Osteoblast (primary cell): ENCODE data around the gene PIK3R5. TPM values are rescaled to one million over a fixed set of nuclear protein-coding genes. Genes with fewer than 3 reads are reported as not detected.

Experiments used
- DNase-seq: peaks from one replicate; pipeline ENCODE4 v3.0.0; 2011; ENCODE audit warnings: low spot score, mixed read lengths; ENCODE audit not compliant: insufficient read length; ENCODE audit errors: missing footprints
- H2AFZ ChIP-seq: 2 replicates; pipeline ENCODE4 v1.6.0; 2011; ENCODE audit warnings: mild to moderate bottlenecking, low read length
- H3K27ac ChIP-seq: 2 replicates; pipeline ENCODE4 v1.5.1; 2011; ENCODE audit warnings: mild to moderate bottlenecking, low read depth, low read length, moderate library complexity
- H3K27me3 ChIP-seq: 2 replicates; pipeline ENCODE4 v1.6.0; 2012; ENCODE audit warnings: mild to moderate bottlenecking, control low read depth, inconsistent platforms, low read length, moderate library complexity; ENCODE audit not compliant: insufficient read depth
- H3K36me3 ChIP-seq: 2 replicates; pipeline ENCODE4 v1.5.1; 2011; ENCODE audit warnings: mild to moderate bottlenecking, low read length, control low read depth, moderate library complexity; ENCODE audit not compliant: insufficient read depth
- H3K4me1 ChIP-seq: 2 replicates; pipeline ENCODE4 v1.5.1; 2011; ENCODE audit warnings: mild to moderate bottlenecking, low read length, control low read depth, moderate library complexity; ENCODE audit not compliant: insufficient read depth
- H3K4me2 ChIP-seq: 2 replicates; pipeline ENCODE4 v1.6.0; 2011; ENCODE audit warnings: mild to moderate bottlenecking, low read length; ENCODE audit not compliant: insufficient read depth
- H3K4me3 ChIP-seq: fragments of 200-600 bp; sonication (generic); 3 replicates; pipeline ENCODE4 v1.5.1; 2012; ENCODE audit warnings: mild to moderate bottlenecking, low read length, inconsistent platforms; ENCODE audit not compliant: insufficient read depth
- H3K79me2 ChIP-seq: 2 replicates; pipeline ENCODE4 v1.6.0; 2012; ENCODE audit warnings: mild to moderate bottlenecking, low read length, control low read depth, inconsistent platforms; ENCODE audit not compliant: insufficient read depth
- H3K9me3 ChIP-seq: 2 replicates; pipeline ENCODE4 v1.5.1; 2011; ENCODE audit warnings: low read depth, low read length, control low read depth
- H4K20me1 ChIP-seq: 2 replicates; pipeline ENCODE4 v1.6.0; 2012; ENCODE audit warnings: mild to moderate bottlenecking, low read length, control low read depth; ENCODE audit not compliant: insufficient read depth
- CTCF ChIP-seq: IDR thresholded peaks from 2 replicates; pipeline ENCODE4 v1.5.1; 2011; ENCODE audit warnings: mild to moderate bottlenecking, low read depth, low read length, moderate library complexity; ENCODE audit errors: extremely low read depth
- total RNA-seq: library from RNA; depleted of rRNA; stranded (reverse); fragments of >200 nt; gene quantifications from 2 replicates; pipeline ENCODE4 v1.2.3, GENCODE V29; 2012

Gene PIK3R5
- total RNA-seq, 1 donor: 0.36 TPM

- Histone ChIP-seq H3K4me3 (no peak overlapping the region), H3K27ac (no peak overlapping the region), H4K20me1 (no peaks in the 10 kb centered on the region), H3K9me3 (no peaks in the 10 kb centered on the region), H3K36me3 (no peaks in the 10 kb centered on the region), H3K79me2 (no peaks in the 10 kb centered on the region), H3K4me2 (no peak overlapping the region), H3K4me1 (no peaks in the 10 kb centered on the region), H2AFZ (no peak overlapping the region), H3K27me3 (peaks cover 2% of the 10 kb centered on the region)
- DNase-seq: no peak
- no peak for TF ChIP-seq CTCF
Observed at GRCh38 chr17:8883353-8883752, 82.2 kb downstream of the PIK3R5 start.

DNA sequence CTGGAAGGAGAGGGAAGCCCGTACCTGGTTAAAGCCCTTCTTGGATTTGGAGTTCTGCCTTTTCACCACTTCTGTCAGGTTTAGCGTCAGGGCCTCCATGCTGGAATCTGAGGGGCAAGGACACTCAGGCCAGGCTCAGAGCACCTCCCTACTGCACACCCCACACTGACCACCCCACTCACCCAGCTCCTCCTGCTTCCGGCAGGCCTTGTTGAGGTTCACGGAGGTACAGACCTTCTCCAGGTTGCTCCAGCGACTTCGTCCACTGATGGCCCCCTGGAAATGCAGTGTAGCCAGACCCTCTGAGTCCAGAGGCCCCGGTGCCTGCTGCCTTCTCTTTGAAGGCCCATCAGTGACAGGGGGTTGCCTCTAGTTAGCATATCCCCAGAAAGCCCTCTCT lies 83.9 kb downstream of the PIK3R5 start:
- Histone ChIP-seq H2AFZ (no peak overlapping the region), H3K4me1 (no peaks in the 10 kb centered on the region), H3K27ac (no peak overlapping the region), H3K27me3 (peaks cover 3% of the 10 kb centered on the region), H3K36me3 (no peaks in the 10 kb centered on the region), H4K20me1 (no peaks in the 10 kb centered on the region), H3K9me3 (no peaks in the 10 kb centered on the region), H3K79me2 (no peaks in the 10 kb centered on the region), H3K4me3 (no peak overlapping the region), H3K4me2 (no peak overlapping the region)
- DNase-seq: no peak
- TF ChIP-seq CTCF: no peak

DNA sequence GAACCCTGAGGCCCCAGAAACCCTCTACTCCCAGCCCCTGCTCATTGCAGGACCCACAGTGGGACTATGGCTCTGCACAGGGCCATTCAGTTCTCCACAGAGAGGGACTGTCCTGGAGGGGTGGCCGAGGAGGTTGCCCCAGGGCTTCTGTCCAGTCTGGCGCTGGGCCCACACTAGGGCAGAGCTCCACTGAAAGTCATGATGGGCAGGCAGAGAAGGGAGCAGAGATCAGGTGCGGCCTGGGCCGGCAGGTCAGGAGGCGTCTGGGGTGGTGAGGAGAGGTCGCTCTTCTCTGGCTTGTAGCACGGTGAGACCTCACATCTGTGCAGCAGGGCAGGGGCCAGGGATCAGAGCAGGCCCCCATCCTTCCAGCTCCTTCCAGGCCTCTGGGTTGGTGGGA lies 85.0 kb downstream of the PIK3R5 start:
- no peaks in the 10 kb centered on the region for H3K79me2 ChIP-seq
- H3K27ac ChIP-seq: no peak overlapping the region
- H3K4me3 ChIP-seq: no peak overlapping the region
- H2AFZ ChIP-seq: no peak overlapping the region
- peaks cover 3% of the 10 kb centered on the region for H3K27me3 ChIP-seq
- H4K20me1 ChIP-seq: no peaks in the 10 kb centered on the region
- H3K9me3 ChIP-seq: no peaks in the 10 kb centered on the region
- TF ChIP-seq CTCF: no peak
- H3K36me3 ChIP-seq: no peaks in the 10 kb centered on the region
- peaks cover 6% of the 10 kb centered on the region for H3K4me1 ChIP-seq
- DNase-seq: no peak
- no peak overlapping the region for H3K4me2 ChIP-seq

DNA sequence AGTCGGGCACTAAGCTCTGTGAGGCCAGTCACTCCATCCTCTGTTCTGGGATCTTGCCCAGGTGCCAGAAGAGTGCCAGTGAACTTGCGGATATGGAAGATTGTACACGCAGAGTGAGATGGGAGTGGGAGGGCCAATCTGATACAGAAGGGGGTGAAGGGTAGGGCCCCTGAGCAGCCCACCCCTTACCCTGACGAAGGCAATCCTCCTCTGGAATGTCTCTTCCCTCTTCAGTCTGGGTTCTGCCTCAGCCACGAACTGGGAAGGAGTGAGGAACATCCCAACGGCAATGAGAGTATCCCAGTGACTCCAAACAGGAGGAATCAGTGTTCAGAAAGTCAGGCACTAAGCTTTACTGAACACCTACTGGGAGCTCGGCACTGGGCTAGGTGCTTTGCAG lies 86.1 kb downstream of the PIK3R5 start:
- Histone ChIP-seq H2AFZ (peak overlapping the region; percentile 29), H3K36me3 (no peaks in the 10 kb centered on the region), H3K27ac (no peak overlapping the region), H3K4me2 (no peak overlapping the region), H3K79me2 (no peaks in the 10 kb centered on the region), H4K20me1 (no peaks in the 10 kb centered on the region), H3K4me1 (peaks cover 6% of the 10 kb centered on the region), H3K4me3 (no peak overlapping the region), H3K27me3 (peaks cover 3% of the 10 kb centered on the region), H3K9me3 (no peaks in the 10 kb centered on the region)
- no peak for TF ChIP-seq CTCF
- DNase-seq: peak; percentile 72
